Loucy (cell line): ENCODE results near the gene ROPN1.
"Not testable (repeated sequence)": the region's sequence is repeated elsewhere in the genome, so short reads cannot be mapped to it uniquely, and the experiment has no call there.

Source experiments
- H2AFZ ChIP-seq: fragments of 200-600 bp; sonication (generic); 2 replicates; pipeline ENCODE4 v1.6.0; 2016; ENCODE audit warnings: antibody characterized with exemption, mild to moderate bottlenecking, low read length, moderate library complexity
- H3F3A ChIP-seq: fragments of 200-600 bp; 2 replicates; pipeline ENCODE4 v1.6.0; 2016; ENCODE audit warnings: antibody characterized with exemption, low read depth, mild to moderate bottlenecking
- H3K27me3 ChIP-seq: fragments of 200-600 bp; sonication (generic); 2 replicates; pipeline ENCODE4 v1.6.1; 2014; ENCODE audit warnings: low read length, mild to moderate bottlenecking; ENCODE audit not compliant: insufficient read depth, poor library complexity, severe bottlenecking
- H3K36me3 ChIP-seq: fragments of 200-600 bp; sonication (generic); 2 replicates; pipeline ENCODE4 v1.6.1; 2016; ENCODE audit warnings: low read length; ENCODE audit not compliant: insufficient read depth
- H3K4me1 ChIP-seq: fragments of 200-600 bp; sonication (generic); 2 replicates; pipeline ENCODE4 v1.5.1; 2014; ENCODE audit warnings: low read length, mild to moderate bottlenecking; ENCODE audit not compliant: insufficient read depth, poor library complexity, severe bottlenecking
- H3K4me2 ChIP-seq: fragments of 200-600 bp; sonication (generic); 2 replicates; pipeline ENCODE4 v1.6.0; 2014; ENCODE audit warnings: antibody characterized with exemption, low read length, low read depth, mild to moderate bottlenecking; ENCODE audit not compliant: poor library complexity, severe bottlenecking
- H3K4me3 ChIP-seq: fragments of 200-600 bp; sonication (generic); 2 replicates; pipeline ENCODE4 v1.5.1; 2014; ENCODE audit warnings: low read length, mild to moderate bottlenecking, mixed read lengths; ENCODE audit not compliant: poor library complexity, severe bottlenecking
- H3K79me2 ChIP-seq: fragments of 200-600 bp; sonication (generic); 2 replicates; pipeline ENCODE4 v1.6.1; 2014; ENCODE audit warnings: low read length; ENCODE audit not compliant: insufficient read depth
- H3K9ac ChIP-seq: fragments of 200-600 bp; sonication (generic); 2 replicates; pipeline ENCODE4 v1.6.0; 2014; ENCODE audit warnings: mild to moderate bottlenecking, low read depth, low read length, moderate library complexity; ENCODE audit not compliant: poor library complexity, severe bottlenecking
- H3K9me2 ChIP-seq: fragments of 200-600 bp; sonication (generic); replicated peaks from 2 replicates; pipeline ENCODE4 v1.6.1; 2016; ENCODE audit warnings: low read depth, low read length, mixed read lengths
- H3K9me3 ChIP-seq: fragments of 200-600 bp; sonication (generic); 2 replicates; pipeline ENCODE4 v1.6.1; 2014; ENCODE audit warnings: mild to moderate bottlenecking, antibody characterized with exemption, low read length, low read depth; ENCODE audit not compliant: insufficient read depth
- H4K20me1 ChIP-seq: fragments of 200-600 bp; sonication (generic); 2 replicates; pipeline ENCODE4 v1.6.0; 2014; ENCODE audit warnings: antibody characterized with exemption, low read length, mild to moderate bottlenecking; ENCODE audit not compliant: insufficient read depth, poor library complexity, severe bottlenecking
- CTCF ChIP-seq: fragments of 200-600 bp; sonication (generic); conservative IDR thresholded peaks from 2 replicates; pipeline ENCODE4 v1.5.1; 2014; ENCODE audit warnings: mild to moderate bottlenecking, antibody characterized with exemption, low read length

ROPN1 gene

GRCh38 chr3:123979525-123980501 lies 12.1 kb downstream of the ROPN1 start:
- H3K9me2 ChIP-seq, H3F3A ChIP-seq, H3K9me3 ChIP-seq, H3K79me2 ChIP-seq, H3K27me3 ChIP-seq, H3K9ac ChIP-seq, H4K20me1 ChIP-seq, H3K4me1 ChIP-seq, H3K36me3 ChIP-seq: not testable (repeated sequence)
- peak; percentile 69 for TF ChIP-seq CTCF
- Histone ChIP-seq H2AFZ (peak overlapping the region; percentile 71; the same call in 1 of the 2 replicates), H3K4me3 (peak overlapping the region; percentile 23), H3K4me2 (peak overlapping the region; percentile 54)

GRCh38 chr3:123976904-123977303 lies 15.0 kb downstream of the ROPN1 start:
- not testable (repeated sequence) for H3F3A ChIP-seq, H3K27me3 ChIP-seq, H3K36me3 ChIP-seq, H4K20me1 ChIP-seq, H3K4me3 ChIP-seq, H3K4me2 ChIP-seq, H3K4me1 ChIP-seq, H3K79me2 ChIP-seq, H3K9ac ChIP-seq, H3K9me3 ChIP-seq, H3K9me2 ChIP-seq, H2AFZ ChIP-seq

GRCh38 chr3:123976181-123976898 lies 15.6 kb downstream of the ROPN1 start:
- not testable (repeated sequence) for H3K27me3 ChIP-seq, H3K4me2 ChIP-seq, H3K9me2 ChIP-seq, H3K9me3 ChIP-seq, H3K4me3 ChIP-seq, H3F3A ChIP-seq, H3K36me3 ChIP-seq, H4K20me1 ChIP-seq, H3K4me1 ChIP-seq, H2AFZ ChIP-seq, H3K9ac ChIP-seq, H3K79me2 ChIP-seq

- H3K4me1 ChIP-seq, H3F3A ChIP-seq, H4K20me1 ChIP-seq, H2AFZ ChIP-seq, H3K4me2 ChIP-seq, H3K9ac ChIP-seq, H3K4me3 ChIP-seq, H3K9me3 ChIP-seq, H3K9me2 ChIP-seq, H3K79me2 ChIP-seq, H3K27me3 ChIP-seq, H3K36me3 ChIP-seq: not testable (repeated sequence)
Observed at GRCh38 chr3:123975030-123975429, 16.9 kb downstream of the ROPN1 start.
